GM12878 (cell line): ENCODE data around the gene FBLN1. TPM values are rescaled to one million over a fixed set of nuclear protein-coding genes. Genes with fewer than 3 reads are reported as not detected.

Source experiments
- ATAC-seq: fragments of 200-7000 bp; cut with Tn5 transposase; 3 replicates; pipeline ENCODE4 v1.9.1; 2020; ENCODE audit warnings: mild to moderate bottlenecking, moderate library complexity
- BruUV-seq: library from RNA; stranded (reverse); fragments of 400-500 nt; replicated peaks from 2 replicates; lab custom pipeline; 2021; lab: Mats Ljungman, UMichigan
- CTCF ChIA-PET: fragments of 300-600 bp; sonication (Branson Sonifier 250); formaldehyde crosslinking; extraction: SDS; loops from one replicate; lab custom pipeline; 2021; ENCODE audit warnings: inconsistent platforms; lab: Yijun Ruan, JAX
- POLR2A ChIA-PET: fragments of 350-600 bp; formaldehyde crosslinking; extraction: SDS; loops from one replicate; lab custom pipeline; 2021; ENCODE audit warnings: inconsistent platforms; lab: Charles Lee
- RAD21 ChIA-PET: fragments of 300-600 bp; sonication (Branson Sonifier 250); formaldehyde crosslinking; loops from one replicate; lab custom pipeline; 2023; ENCODE audit warnings: antibody characterized with exemption; ENCODE audit not compliant: unreplicated experiment; lab: Charles Lee
- SMC1A ChIA-PET: fragments of 300-600 bp; sonication (Branson Sonifier 250); formaldehyde crosslinking; loops from one replicate; lab custom pipeline; 2023; ENCODE audit not compliant: unreplicated experiment, uncharacterized antibody; lab: Charles Lee
- DNase-seq: peaks from one replicate; pipeline ENCODE4 v3.0.0-alpha.2; 2011; ENCODE audit warnings: low read depth, low spot score
- FAIRE-seq: peaks from 3 replicates; lab custom pipeline; 2011; peaks lifted over from hg19 to GRCh38; lab: Jason Lieb, UNC
- H2AFZ ChIP-seq: 2 replicates; pipeline ENCODE4 v1.6.0; 2011; ENCODE audit warnings: low read depth, low read length, control low read depth; ENCODE audit not compliant: control insufficient read depth
- H3K27ac ChIP-seq: 2 replicates; pipeline ENCODE4 v1.5.1; 2011; ENCODE audit warnings: control low read depth; ENCODE audit not compliant: control insufficient read depth, insufficient read depth
- H3K27me3 ChIP-seq, 2 experiments: replicated peaks in 1 of 2; 2 replicates each; pipeline versions ENCODE4 v1.6.0 to v1.6.1; 2011; ENCODE audit warnings: low read length in 1 of 2; ENCODE audit not compliant: control insufficient read depth in 2 of 2, insufficient read depth in 2 of 2
- H3K36me3 ChIP-seq, 2 experiments: 2 replicates each; pipeline ENCODE4 v1.5.1; 2011; ENCODE audit warnings: low read length in 1 of 2; ENCODE audit not compliant: control insufficient read depth in 2 of 2, insufficient read depth in 2 of 2
- H3K4me1 ChIP-seq: 2 replicates; pipeline ENCODE4 v1.6.1; 2011; ENCODE audit warnings: mild to moderate bottlenecking, low read length, moderate library complexity, mixed read lengths; ENCODE audit not compliant: control insufficient read depth, insufficient read depth
- H3K4me2 ChIP-seq: 2 replicates; pipeline ENCODE4 v1.6.0; 2011; ENCODE audit warnings: control low read depth; ENCODE audit not compliant: control insufficient read depth, insufficient read depth
- H3K4me3 ChIP-seq: fragments of 200-600 bp; sonication (generic); 2 replicates; pipeline ENCODE4 v1.5.1; 2016
- H3K79me2 ChIP-seq: 2 replicates; pipeline ENCODE4 v1.6.0; 2011; ENCODE audit warnings: low read length; ENCODE audit not compliant: control insufficient read depth, insufficient read depth
- H3K9ac ChIP-seq: 2 replicates; pipeline ENCODE4 v1.8.0; 2011; ENCODE audit warnings: low read length, control low read depth, mixed read lengths; ENCODE audit not compliant: control insufficient read depth, insufficient read depth
- H3K9me3 ChIP-seq: replicated peaks from 3 replicates; pipeline ENCODE4 v1.5.1; 2011; ENCODE audit warnings: mild to moderate bottlenecking, low read length; ENCODE audit not compliant: control insufficient read depth, insufficient read depth
- H4K20me1 ChIP-seq: 2 replicates; pipeline ENCODE4 v1.6.0; 2011; ENCODE audit not compliant: control insufficient read depth, insufficient read depth
- CBFB ChIP-seq: IDR thresholded peaks from 2 replicates; pipeline ENCODE4 v1.6.1; 2016; ENCODE audit warnings: antibody characterized with exemption, low read depth
- GATAD2B ChIP-seq: fragments of 450-650 bp; conservative IDR thresholded peaks from 2 replicates; pipeline ENCODE4 v1.6.1; 2017; ENCODE audit warnings: low read depth, mild to moderate bottlenecking, moderate library complexity
- MTA2 ChIP-seq: fragments of 450-650 bp; IDR thresholded peaks from 2 replicates; pipeline ENCODE4 v1.6.1; 2016; ENCODE audit warnings: low read depth, mild to moderate bottlenecking, moderate library complexity
- MTA3 ChIP-seq: IDR thresholded peaks from 2 replicates; pipeline ENCODE4 v1.6.1; 2012; ENCODE audit warnings: low read length, inconsistent platforms, borderline replicate concordance
- RAD21 ChIP-seq: IDR thresholded peaks from 2 replicates; pipeline ENCODE4 v1.6.1; 2011; ENCODE audit warnings: mild to moderate bottlenecking, low read depth, low read length, moderate library complexity; ENCODE audit not compliant: insufficient read depth
- REST ChIP-seq: IDR thresholded peaks from 2 replicates; pipeline ENCODE4 v1.6.1; 2012; ENCODE audit warnings: mild to moderate bottlenecking, low read depth, low read length
- SREBF1 ChIP-seq: IDR thresholded peaks from 2 replicates; pipeline ENCODE4 v1.6.1; 2012; ENCODE audit warnings: mild to moderate bottlenecking, low read length
- SREBF2 ChIP-seq: IDR thresholded peaks from 2 replicates; pipeline ENCODE4 v1.6.1; 2012; ENCODE audit warnings: mild to moderate bottlenecking, low read length
- TAF1 ChIP-seq: IDR thresholded peaks from 2 replicates; pipeline ENCODE4 v1.6.1; 2011; ENCODE audit warnings: mild to moderate bottlenecking, low read depth, low read length, borderline replicate concordance
- TARDBP ChIP-seq: IDR thresholded peaks from 2 replicates; pipeline ENCODE4 v1.6.1; 2016; ENCODE audit warnings: borderline replicate concordance
- WGBS: methylation state at CpG from one replicate; pipeline ENCODE4 v1.1.6; 2016; ENCODE audit warnings: low lambda C conversion rate; ENCODE audit not compliant: insufficient replicate concordance, insufficient coverage; ENCODE audit errors: missing lambda C conversion rate; 5-methylcytosine and 5-hydroxymethylcytosine counted together
- in situ Hi-C: fragments of 300-500 bp; cut with MboI; formaldehyde crosslinking; loops from 9 replicates; pipeline ENCODE4 v1.14.3; 2018; ENCODE audit warnings: mixed read lengths
- intact Hi-C: fragments of 100-400 bp; cut with micrococcal nuclease; formaldehyde crosslinking; loops from one replicate; pipeline ENCODE4 v1.14.2; 2022; ENCODE audit not compliant: unreplicated experiment
- polyA plus RNA-seq, 11 experiments: library from polyadenylated mRNA; depleted of rRNA in 4 of 11; unstranded in 6 of 11; stranded (reverse) in 5 of 11; fragments of >200 nt; fragmentation: Nextera tagmentation in 4 of 11; fragmentation: Illumina TruSeq in 1 of 11; extraction: Ambion mirVana in 4 of 11; extraction: Trizol in 1 of 11; gene quantifications; 1 replicate in 1 of 11; 2 replicates in 10 of 11; pipeline versions ENCODE4 v1.2.1 to v1.2.3, GENCODE V29; 2011 to 2016; ENCODE audit warnings: inconsistent platforms in 2 of 11, missing spikeins in 2 of 11, low read depth in 1 of 11
- total RNA-seq, 4 experiments: library from RNA; depleted of rRNA in 3 of 4; stranded (reverse); fragments of >200 nt in 3 of 4; fragmentation: Illumina TruSeq in 1 of 4; extraction: Trizol in 1 of 4; gene quantifications; 2 replicates each; pipeline versions ENCODE4 v1.2.1 to v1.2.3, GENCODE V29; 2013 to 2021

FBLN1 gene
- total and polyA plus RNA-seq, 10 of the 15 experiments (the other 5 are each of a cell fraction or from before 2014, with no cell fraction given): 0.20 to 0.51 TPM; not detected in 8

DNA sequence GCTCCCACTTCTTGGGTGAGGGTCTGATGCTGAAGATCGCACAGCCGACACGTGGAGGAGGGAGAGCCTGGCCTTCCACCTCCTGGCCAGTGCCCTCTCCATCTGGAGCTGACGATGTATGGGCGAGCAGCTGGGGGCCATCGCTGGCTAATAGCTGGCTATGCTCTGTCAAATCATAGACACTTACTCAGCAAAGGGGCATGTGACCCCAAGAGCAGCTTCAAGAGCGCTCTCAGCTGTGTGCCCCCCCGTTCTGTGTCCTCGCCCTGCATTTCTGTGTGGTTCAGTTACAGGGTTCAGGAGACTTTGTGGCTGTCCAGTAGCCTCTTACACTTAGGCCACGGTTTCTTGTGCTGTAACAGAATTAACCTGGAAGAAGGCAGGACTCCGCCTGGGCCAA is 26.4 kb downstream of the FBLN1 start:
- intact Hi-C loops (no loop called here), in situ Hi-C loops (no loop called here)
- WGBS: 35% methylated on average over 11 of the region's 11 CpGs
- Histone ChIP-seq H4K20me1 (no peaks in the 10 kb centered on the region), H3K36me3 (no peaks in the 10 kb centered on the region; a peak in 1 of 4 replicates), H3K79me2 (no peaks in the 10 kb centered on the region), H2AFZ (no peak overlapping the region), H3K9ac (no peak overlapping the region), H3K4me2 (no peak overlapping the region), H3K9me3 (no peaks in the 10 kb centered on the region), H3K27ac (no peak overlapping the region), H3K4me1 (no peaks in the 10 kb centered on the region), H3K4me3 (no peak overlapping the region), H3K27me3 (peaks cover 2 to 5% of the 10 kb centered on the region in 2 experiments; a peak in 3 of 4 replicates)
- no TSS peak for BruUV-seq
- FAIRE-seq: no peak
- CTCF ChIA-PET: no interaction called here
- POLR2A ChIA-PET: no interaction called here
- SMC1A ChIA-PET: no interaction called here
- no peak for DNase-seq
- RAD21 ChIA-PET: no interaction called here
- ATAC-seq: no peak
- TF ChIP-seq MTA3: no peak
- no peak for TF ChIP-seq RAD21
- TF ChIP-seq TARDBP: no peak
- TF ChIP-seq MTA2: no peak
- no peak for TF ChIP-seq SREBF2
- TF ChIP-seq CBFB: no peak
- TF ChIP-seq GATAD2B: no peak

- H3K4me1 ChIP-seq: no peaks in the 10 kb centered on the region
- 47% methylated on average over 11 of the region's 11 CpGs for WGBS
- no peaks in the 10 kb centered on the region for H4K20me1 ChIP-seq
- ATAC-seq (no peak), DNase-seq (no peak), FAIRE-seq (no peak)
- ChIA-PET POLR2A (no interaction called here), RAD21 (no interaction called here), CTCF (no interaction called here), SMC1A (no interaction called here)
- TF ChIP-seq SREBF2: no peak
- no peak for TF ChIP-seq TAF1
- no peak for TF ChIP-seq REST
- no peak for TF ChIP-seq SREBF1
- H3K4me3 ChIP-seq: no peak overlapping the region
- H2AFZ ChIP-seq: no peak overlapping the region
- in situ Hi-C loops: no loop called here
- BruUV-seq: no TSS peak
- no peaks in the 10 kb centered on the region for H3K79me2 ChIP-seq
- H3K9me3 ChIP-seq: no peaks in the 10 kb centered on the region
- no peak overlapping the region for H3K27ac ChIP-seq
- intact Hi-C loops: no loop called here
- H3K36me3 ChIP-seq: no peaks in the 10 kb centered on the region; a peak in 1 of 4 replicates
- no peak overlapping the region for H3K4me2 ChIP-seq
- peaks cover 2 to 5% of the 10 kb centered on the region in 2 experiments; a peak in 3 of 4 replicates for H3K27me3 ChIP-seq
- H3K9ac ChIP-seq: no peak overlapping the region
These were observed 27.4 kb downstream of the FBLN1 start for GRCh38 chr22:45529971-45530575.
